Left renal pelvis (tissue), 4 donors: Measurements from ENCODE around the gene KLHL29. TPM values are rescaled to one million over a fixed set of nuclear protein-coding genes. Genes with fewer than 3 reads are reported as not detected.

ENCODE experiments used
- DNase-seq, 4 donors: peaks; one replicate each; pipeline ENCODE4 v3.0.0-alpha.2; 2013; ENCODE audit warnings: low read depth in 4 of 4, low spot score in 3 of 4
- polyA plus RNA-seq, 4 donors: library from polyadenylated mRNA; unstranded; fragments of 120-200 nt; gene quantifications; one replicate each; pipeline ENCODE4 v1.2.1, GENCODE V29; 2013; ENCODE audit not compliant: insufficient read length in 4 of 4

The KLHL29 gene
- polyA plus RNA-seq, 4 donors: 7.5 to 11.6 (median 11.1) TPM

- no peak for DNase-seq
Measured at GRCh38 chr2:23543728-23544127, 158.7 kb downstream of the KLHL29 start.

- DNase-seq: no peak
Measured at GRCh38 chr2:23544589-23545295, 159.8 kb downstream of the KLHL29 start.

GRCh38 chr2:23545396-23545795 is 160.4 kb downstream of the KLHL29 start:
- no peak for DNase-seq

GRCh38 chr2:23545811-23546210 is 160.8 kb downstream of the KLHL29 start:
- no peak for DNase-seq

GRCh38 chr2:23546913-23547312 is 161.9 kb downstream of the KLHL29 start:
- DNase-seq: no peak

GRCh38 chr2:23547725-23548124 is 162.7 kb downstream of the KLHL29 start:
- no peak for DNase-seq

GRCh38 chr2:23548143-23548769 is 163.3 kb downstream of the KLHL29 start:
- DNase-seq: no peak

GRCh38 chr2:23549051-23549450 is 164.1 kb downstream of the KLHL29 start:
- no peak for DNase-seq

- DNase-seq: no peak
Measured at GRCh38 chr2:23549821-23550530, 165.0 kb downstream of the KLHL29 start.

GRCh38 chr2:23550553-23550952 is 165.6 kb downstream of the KLHL29 start:
- DNase-seq: no peak

GRCh38 chr2:23551875-23552274 is 166.9 kb downstream of the KLHL29 start:
- no peak for DNase-seq

GRCh38 chr2:23553561-23553960 is 168.6 kb downstream of the KLHL29 start:
- no peak for DNase-seq

- DNase-seq: no peak
Measured at GRCh38 chr2:23554054-23554697, 169.2 kb downstream of the KLHL29 start.

- DNase-seq: no peak
Measured at GRCh38 chr2:23555944-23556343, 171.0 kb downstream of the KLHL29 start.

- DNase-seq: no peak
Measured at GRCh38 chr2:23556929-23557328, 171.9 kb downstream of the KLHL29 start.

GRCh38 chr2:23557455-23557854 is 172.5 kb downstream of the KLHL29 start:
- no peak for DNase-seq

GRCh38 chr2:23559561-23560239 is 174.7 kb downstream of the KLHL29 start:
- no peak for DNase-seq

GRCh38 chr2:23561088-23561487 is 176.1 kb downstream of the KLHL29 start:
- no peak for DNase-seq

GRCh38 chr2:23561544-23561943 is 176.6 kb downstream of the KLHL29 start:
- DNase-seq: no peak

GRCh38 chr2:23562143-23562542 is 177.2 kb downstream of the KLHL29 start:
- DNase-seq: no peak

- DNase-seq: no peak
Measured at GRCh38 chr2:23563151-23563550, 178.2 kb downstream of the KLHL29 start.
